BLaER1 treated with 17β-estradiol and CSF1 and Interleukin-3, amounts not matched to agents 10 nM and 100 nM (cell line): ENCODE measurements around the gene ACACB.

Experiments used
- H3K27ac ChIP-seq, 11 experiments: shearing (Covaris generic); formaldehyde crosslinking; 2 replicates each; pipeline ENCODE4 v1.8.1; 2022
- H3K27me3 ChIP-seq, 11 experiments: shearing (Covaris generic); formaldehyde crosslinking; 2 replicates each; pipeline ENCODE4 v1.8.1; 2022
- H3K36me3 ChIP-seq, 11 experiments: shearing (Covaris generic); formaldehyde crosslinking; 2 replicates each; pipeline ENCODE4 v1.8.1; 2022
- H3K4me1 ChIP-seq, 10 experiments: shearing (Covaris generic); formaldehyde crosslinking; 2 replicates each; pipeline ENCODE4 v1.8.1; 2022
- H3K4me2 ChIP-seq, 11 experiments: shearing (Covaris generic); formaldehyde crosslinking; 2 replicates each; pipeline ENCODE4 v1.8.1; 2022
- H3K4me3 ChIP-seq, 10 experiments: shearing (Covaris generic); formaldehyde crosslinking; 2 replicates each; pipeline ENCODE4 v1.8.1; 2022
- H3K9ac ChIP-seq, 11 experiments: shearing (Covaris generic); formaldehyde crosslinking; 2 replicates each; pipeline ENCODE4 v1.8.1; 2022
- H3K9me3 ChIP-seq, 11 experiments: shearing (Covaris generic); formaldehyde crosslinking; replicated peaks in 1 of 11; 2 replicates each; pipeline ENCODE4 v1.8.1; 2022
- H4K20me1 ChIP-seq, 11 experiments: shearing (Covaris generic); formaldehyde crosslinking; 2 replicates each; pipeline ENCODE4 v1.8.1; 2022
- Cebpa-rat ChIP-seq, 11 experiments: shearing (Covaris generic); IDR thresholded peaks; 2 replicates each; pipeline ENCODE4 v1.8.1; 2022

Gene ACACB

DNA sequence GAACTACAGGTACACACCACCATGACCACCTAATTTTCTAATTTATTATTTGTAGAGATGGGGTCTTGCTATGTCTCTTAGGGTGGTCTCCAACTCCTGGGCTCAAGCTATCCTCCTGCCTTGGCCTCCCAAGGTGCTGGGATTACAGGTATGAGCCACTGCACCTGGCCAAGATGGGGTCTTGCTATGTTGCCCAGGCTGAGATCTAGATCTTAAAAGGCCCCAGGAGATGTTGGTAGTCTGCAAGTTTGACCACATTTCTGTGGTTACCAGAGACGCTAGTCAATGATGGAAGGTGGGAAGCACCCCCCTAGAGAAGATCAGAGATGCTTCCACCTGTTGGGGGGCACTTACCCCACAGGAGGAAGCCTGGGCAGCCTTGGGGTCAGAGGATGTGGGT is 158.0 kb downstream of the ACACB start:
- H4K20me1 ChIP-seq = no peaks in the 10 kb centered on the region; a peak in 1 of 22 replicates
- no peak for TF ChIP-seq Cebpa-rat (IDR thresholded peaks at IDR 0.05)
- no peaks in the 10 kb centered on the region for H3K36me3 ChIP-seq
- no peaks in the 10 kb centered on the region for H3K27me3 ChIP-seq
- H3K27ac ChIP-seq = no peak overlapping the region
- no peak overlapping the region for H3K4me2 ChIP-seq
- H3K9me3 ChIP-seq = no peaks in the 10 kb centered on the region; a peak in 2 of 22 replicates
- no peak overlapping the region for H3K4me3 ChIP-seq
- H3K9ac ChIP-seq = no peak overlapping the region
- peaks cover 9 to 17% (median 11%) of the 10 kb centered on the region in 10 experiments for H3K4me1 ChIP-seq

DNA sequence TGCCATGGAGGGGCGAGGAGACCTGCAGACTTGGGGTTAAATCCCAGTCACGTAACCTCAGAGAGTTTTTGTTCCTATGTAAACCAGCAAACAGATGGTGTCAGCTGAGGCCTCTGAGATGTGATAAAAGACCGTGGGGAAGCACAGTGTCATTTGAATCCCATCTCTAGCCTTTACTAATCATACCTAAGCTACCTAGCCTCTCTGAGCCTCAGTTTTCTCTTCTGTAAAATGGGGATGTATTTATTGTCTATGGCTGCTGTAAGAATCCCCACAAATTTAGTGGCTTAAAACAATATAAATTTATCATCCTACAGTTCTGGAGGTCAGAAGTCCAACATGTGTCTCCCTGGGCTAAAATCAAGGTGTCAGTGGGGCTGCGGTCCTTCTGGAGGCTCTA is 158.8 kb downstream of the ACACB start:
- no peak for TF ChIP-seq Cebpa-rat (IDR thresholded peaks at IDR 0.05)
- Histone ChIP-seq H3K36me3 (no peaks in the 10 kb centered on the region), H3K4me3 (no peak overlapping the region), H3K4me2 (no peak overlapping the region), H3K9ac (no peak overlapping the region), H3K4me1 (peaks cover 9 to 17% (median 11%) of the 10 kb centered on the region in 10 experiments), H3K9me3 (no peaks in the 10 kb centered on the region; a peak in 2 of 22 replicates), H3K27me3 (no peaks in the 10 kb centered on the region), H3K27ac (no peak overlapping the region), H4K20me1 (no peaks in the 10 kb centered on the region; a peak in 1 of 22 replicates)

DNA sequence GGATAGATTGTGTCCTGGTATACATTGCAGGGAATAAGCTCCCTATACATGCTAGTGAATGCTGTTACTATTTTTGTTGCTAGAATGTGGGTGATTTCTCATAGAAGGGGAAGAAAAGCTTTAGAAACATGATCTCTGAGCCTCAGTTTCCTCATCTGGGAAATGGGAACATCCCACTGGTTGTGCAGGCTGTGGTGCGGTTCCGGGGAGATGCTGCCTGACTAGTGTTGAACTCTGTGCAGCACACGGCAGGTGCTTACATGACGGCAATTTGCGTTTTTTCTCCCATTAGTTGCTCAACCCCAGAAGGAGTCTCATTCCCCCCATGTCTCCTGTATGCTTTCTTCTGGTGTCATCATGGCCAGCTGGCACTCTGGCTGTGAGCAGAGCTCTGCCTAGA is 159.8 kb downstream of the ACACB start:
- Histone ChIP-seq H3K4me3 (no peak overlapping the region), H3K4me2 (peak overlapping the region in 9 of 11 experiments; percentile 11 to 77 (median 61); a peak in 10 of 22 replicates), H3K4me1 (peaks cover 9 to 17% (median 11%) of the 10 kb centered on the region in 10 experiments), H3K9me3 (no peaks in the 10 kb centered on the region), H3K27me3 (no peaks in the 10 kb centered on the region), H3K36me3 (no peaks in the 10 kb centered on the region), H4K20me1 (no peaks in the 10 kb centered on the region; a peak in 1 of 22 replicates), H3K9ac (no peak overlapping the region), H3K27ac (peak overlapping the region in 2 of 11 experiments; percentile 5 to 13; a peak in 1 of 22 replicates)
- no peak for TF ChIP-seq Cebpa-rat (IDR thresholded peaks at IDR 0.05)

- H4K20me1 ChIP-seq = no peaks in the 10 kb centered on the region; a peak in 1 of 22 replicates
- H3K9me3 ChIP-seq = no peaks in the 10 kb centered on the region
- H3K27ac ChIP-seq = 0 out of 22 replicates have a peak overlapping the region, but pooled peaks of 1 of the 11 experiments have one; percentile 13
- H3K27me3 ChIP-seq = no peaks in the 10 kb centered on the region
- H3K4me3 ChIP-seq = no peak overlapping the region
- H3K4me2 ChIP-seq = peak overlapping the region in 10 of 11 experiments; percentile 11 to 77 (median 60); a peak in 15 of 22 replicates
- H3K36me3 ChIP-seq = no peaks in the 10 kb centered on the region
- H3K9ac ChIP-seq = no peak overlapping the region
- peaks cover 9 to 17% (median 11%) of the 10 kb centered on the region in 10 experiments for H3K4me1 ChIP-seq
- TF ChIP-seq Cebpa-rat (IDR thresholded peaks at IDR 0.05) = no peak
These were observed 161.0 kb downstream of the ACACB start for GRCh38 chr12:109277255-109277898.

- H3K9ac ChIP-seq = no peak overlapping the region
- H3K9me3 ChIP-seq = no peaks in the 10 kb centered on the region
- H3K4me1 ChIP-seq = peaks cover 9 to 17% (median 11%) of the 10 kb centered on the region in 10 experiments
- H3K27me3 ChIP-seq = no peaks in the 10 kb centered on the region
- H3K36me3 ChIP-seq = no peaks in the 10 kb centered on the region
- H3K27ac ChIP-seq = no peak overlapping the region
- TF ChIP-seq Cebpa-rat (IDR thresholded peaks at IDR 0.05) = no peak
- no peak overlapping the region for H3K4me3 ChIP-seq
- no peaks in the 10 kb centered on the region; a peak in 1 of 22 replicates for H4K20me1 ChIP-seq
- no peak overlapping the region for H3K4me2 ChIP-seq
These were observed 161.7 kb downstream of the ACACB start for GRCh38 chr12:109277899-109278762.

DNA sequence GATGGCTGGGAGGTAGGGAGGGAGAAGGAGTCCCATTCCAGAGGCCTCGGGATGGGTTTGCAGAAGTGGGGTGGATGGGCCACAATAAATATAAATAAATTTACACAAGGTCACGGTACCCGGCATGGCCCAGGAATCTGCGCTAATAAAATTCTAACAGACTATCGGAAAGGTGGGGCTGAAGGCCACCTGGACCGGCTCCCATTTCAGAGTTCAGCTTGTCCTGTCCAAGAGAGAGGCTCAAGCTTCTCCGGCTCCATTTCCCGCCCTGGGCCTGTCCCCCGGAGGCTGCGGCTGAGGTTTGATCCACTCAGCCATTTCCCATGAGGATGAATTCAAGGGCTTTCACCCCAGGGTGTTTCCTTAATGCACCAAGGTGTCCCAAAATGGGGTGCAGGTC is 162.5 kb downstream of the ACACB start:
- H3K27ac ChIP-seq = no peak overlapping the region
- peaks cover 9 to 17% (median 11%) of the 10 kb centered on the region in 10 experiments for H3K4me1 ChIP-seq
- no peaks in the 10 kb centered on the region for H3K36me3 ChIP-seq
- TF ChIP-seq Cebpa-rat (IDR thresholded peaks at IDR 0.05) = no peak
- H3K4me2 ChIP-seq = no peak overlapping the region
- no peaks in the 10 kb centered on the region; a peak in 1 of 22 replicates for H4K20me1 ChIP-seq
- no peak overlapping the region for H3K9ac ChIP-seq
- no peaks in the 10 kb centered on the region for H3K27me3 ChIP-seq
- H3K9me3 ChIP-seq = no peaks in the 10 kb centered on the region
- H3K4me3 ChIP-seq = no peak overlapping the region

GRCh38 chr12:109279525-109279924 is 163.1 kb downstream of the ACACB start:
- Histone ChIP-seq H3K9me3 (no peaks in the 10 kb centered on the region), H3K4me1 (peaks cover 9 to 17% (median 11%) of the 10 kb centered on the region in 10 experiments), H3K36me3 (no peaks in the 10 kb centered on the region), H3K9ac (no peak overlapping the region), H3K27me3 (no peaks in the 10 kb centered on the region), H3K4me3 (no peak overlapping the region), H3K4me2 (no peak overlapping the region), H4K20me1 (no peaks in the 10 kb centered on the region; a peak in 1 of 22 replicates), H3K27ac (no peak overlapping the region)
- TF ChIP-seq Cebpa-rat (IDR thresholded peaks at IDR 0.05) = no peak

GRCh38 chr12:109281452-109281851 is 165.1 kb downstream of the ACACB start:
- no peak for TF ChIP-seq Cebpa-rat (IDR thresholded peaks at IDR 0.05)
- Histone ChIP-seq H3K4me2 (no peak overlapping the region), H3K4me1 (peaks cover 7 to 16% (median 9%) of the 10 kb centered on the region in 10 experiments), H4K20me1 (no peaks in the 10 kb centered on the region), H3K4me3 (no peak overlapping the region), H3K27ac (no peak overlapping the region), H3K36me3 (no peaks in the 10 kb centered on the region), H3K9ac (no peak overlapping the region), H3K9me3 (no peaks in the 10 kb centered on the region), H3K27me3 (no peaks in the 10 kb centered on the region)

DNA sequence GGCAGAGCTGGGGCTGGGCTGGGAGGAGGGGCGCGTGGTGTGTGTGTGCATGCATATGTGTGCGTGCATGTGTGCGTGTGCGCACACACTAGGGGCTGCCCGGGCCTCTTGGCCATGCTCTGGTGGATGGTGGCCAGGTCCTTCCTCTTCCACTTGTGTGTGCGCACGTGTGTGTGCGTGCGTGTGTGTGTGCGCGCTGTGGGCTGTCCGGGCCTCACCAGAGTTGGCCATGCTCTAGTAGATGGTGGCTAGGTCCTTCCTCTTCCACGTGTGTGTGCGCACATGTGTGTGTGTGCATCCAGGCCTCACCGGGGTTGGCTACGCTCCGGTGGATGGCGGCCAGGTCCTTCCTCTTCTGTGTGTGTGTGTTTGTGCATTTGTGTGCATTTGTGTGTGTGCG is 168.0 kb downstream of the ACACB start:
- Histone ChIP-seq H3K9ac (no peak overlapping the region), H3K27me3 (no peaks in the 10 kb centered on the region), H3K9me3 (no peaks in the 10 kb centered on the region), H3K36me3 (no peaks in the 10 kb centered on the region), H4K20me1 (no peaks in the 10 kb centered on the region), H3K4me1 (no peaks in the 10 kb centered on the region), H3K4me3 (no peak overlapping the region), H3K4me2 (no peak overlapping the region), H3K27ac (no peak overlapping the region)
- TF ChIP-seq Cebpa-rat (IDR thresholded peaks at IDR 0.05) = no peak
